Renal pelvis (tissue), 4 donors: ENCODE measurements around the gene ERCC2. TPM values are rescaled to one million over a fixed set of nuclear protein-coding genes. Genes with fewer than 3 reads are reported as not detected.

Source experiments
- DNase-seq: peaks from one replicate; pipeline ENCODE4 v3.0.0-alpha.2; 2013
- polyA plus RNA-seq, 3 donors: library from polyadenylated mRNA; unstranded; fragments of 120-200 nt; gene quantifications; one replicate each; pipeline ENCODE4 v1.2.1, GENCODE V29; 2013; ENCODE audit not compliant: insufficient read length in 3 of 3

Gene ERCC2
- polyA plus RNA-seq, 3 donors, result 35.3 to 42.2 (median 40.8) TPM

DNA sequence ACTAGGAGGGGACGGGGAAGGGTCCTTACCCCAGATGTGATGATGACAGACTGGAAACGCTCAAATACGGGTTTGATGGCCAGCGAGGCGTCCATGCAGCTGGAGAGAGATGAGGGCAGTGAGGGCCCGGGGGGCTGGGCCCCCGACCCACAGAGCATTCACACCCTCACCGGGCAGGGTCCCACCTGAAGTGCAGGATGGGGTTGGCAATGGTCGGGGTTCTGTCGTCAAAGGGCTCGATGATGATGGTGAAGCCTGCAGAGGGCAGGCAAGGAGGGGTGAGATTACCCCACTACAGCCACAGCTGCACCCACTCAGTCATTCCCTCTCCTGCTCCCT, 13.0 kb downstream of the ERCC2 start:
- no peak for DNase-seq

DNA sequence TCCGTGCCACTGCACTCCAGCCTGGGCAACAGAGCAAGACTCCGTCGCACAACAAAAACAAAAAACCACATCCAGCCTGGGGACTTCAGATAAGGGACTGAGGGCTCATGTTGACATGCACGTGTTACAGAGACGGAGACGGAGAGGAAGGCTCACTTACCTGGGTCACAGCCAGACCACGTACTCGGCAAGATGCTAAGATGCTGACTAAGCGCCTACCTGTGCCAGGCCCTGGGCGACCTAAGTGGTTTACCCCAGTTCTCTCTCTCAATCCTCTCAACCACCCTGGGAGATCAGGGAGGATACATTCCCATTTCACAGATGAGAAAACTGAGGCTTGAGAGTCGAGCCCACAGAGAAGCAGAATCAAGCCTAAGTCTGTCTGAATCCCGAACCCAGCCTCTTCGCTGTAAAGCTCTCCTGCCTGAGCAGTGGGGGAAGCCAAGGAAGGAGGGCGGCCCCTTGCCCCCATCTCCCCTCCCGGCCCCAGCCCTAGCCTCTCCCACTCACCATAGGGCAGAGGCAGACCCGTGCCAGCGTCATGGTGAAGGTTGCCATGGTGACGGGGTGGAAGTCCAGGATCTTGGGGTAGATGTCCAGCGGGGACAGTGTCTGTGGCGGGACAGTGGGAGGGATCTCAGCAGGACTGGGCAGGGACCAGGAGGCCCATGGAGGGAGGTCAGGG, 13.5 kb downstream of the ERCC2 start:
- DNase-seq, result no peak

DNA sequence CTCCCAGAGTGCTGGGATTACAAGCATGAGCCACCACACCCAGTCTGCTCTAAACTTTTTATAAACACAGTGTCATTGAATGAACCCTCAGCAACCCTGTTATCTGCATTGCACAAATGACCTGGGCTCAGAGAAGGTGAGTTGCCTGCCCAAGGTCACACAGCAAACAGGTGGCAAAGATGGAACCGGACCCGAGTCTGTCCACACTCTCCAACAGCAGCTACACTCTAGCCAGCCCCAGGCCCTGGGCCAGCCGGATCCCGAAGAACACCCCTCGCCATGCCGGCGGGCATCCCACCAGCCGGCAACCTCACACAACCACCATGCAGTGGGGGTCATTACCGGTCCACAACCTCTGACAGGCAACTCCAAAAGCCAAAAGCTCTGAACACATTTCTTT, 14.5 kb downstream of the ERCC2 start:
- no peak for DNase-seq

DNA sequence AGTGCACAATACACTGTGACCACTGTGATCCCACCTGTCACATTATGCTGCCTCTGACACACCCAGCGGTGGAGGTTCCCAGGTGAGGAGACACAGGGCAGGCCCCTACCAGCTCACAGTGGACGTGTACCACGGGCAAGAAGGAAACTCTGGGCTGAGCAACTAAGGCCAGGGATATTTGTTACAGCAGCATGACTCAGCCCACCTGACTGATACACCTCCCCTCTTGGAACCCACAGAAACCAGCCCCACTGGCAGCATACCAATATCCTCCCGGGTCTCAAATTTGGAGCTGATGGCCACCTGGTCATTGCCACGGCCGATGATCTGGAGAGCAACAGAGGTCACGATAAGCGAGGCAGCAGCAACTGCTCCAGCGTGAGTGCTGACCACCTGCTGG, 15.0 kb downstream of the ERCC2 start:
- no peak for DNase-seq

DNA sequence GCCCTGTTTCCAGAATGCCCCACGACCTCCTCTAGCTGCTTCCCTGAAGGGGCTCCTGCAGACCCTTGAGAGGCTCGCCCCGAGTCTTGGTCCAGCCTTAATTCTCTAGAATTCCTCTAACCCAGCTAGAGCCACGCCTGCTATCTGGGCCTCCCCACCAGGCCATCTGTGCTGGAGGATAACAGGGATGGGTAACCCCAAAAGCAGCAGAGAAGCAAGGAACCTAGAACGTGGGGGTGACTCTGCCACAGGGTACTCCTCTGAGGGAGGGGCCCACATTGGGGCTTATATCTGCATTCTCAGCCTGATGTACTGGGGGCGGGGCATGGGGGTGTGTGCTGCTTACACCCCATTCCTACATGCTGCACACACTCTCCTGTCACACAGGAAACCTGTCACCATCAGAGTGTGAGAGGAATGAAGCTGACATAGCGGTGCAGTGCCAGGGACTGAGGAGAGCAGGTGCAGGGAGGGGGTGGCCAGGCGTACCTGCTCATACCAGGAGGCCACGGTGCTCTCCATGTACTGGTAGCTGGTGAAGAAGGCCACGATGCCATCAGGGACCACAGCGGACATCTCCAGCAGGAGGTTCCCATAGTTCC, 16.0 kb downstream of the ERCC2 start:
- no peak for DNase-seq

DNA sequence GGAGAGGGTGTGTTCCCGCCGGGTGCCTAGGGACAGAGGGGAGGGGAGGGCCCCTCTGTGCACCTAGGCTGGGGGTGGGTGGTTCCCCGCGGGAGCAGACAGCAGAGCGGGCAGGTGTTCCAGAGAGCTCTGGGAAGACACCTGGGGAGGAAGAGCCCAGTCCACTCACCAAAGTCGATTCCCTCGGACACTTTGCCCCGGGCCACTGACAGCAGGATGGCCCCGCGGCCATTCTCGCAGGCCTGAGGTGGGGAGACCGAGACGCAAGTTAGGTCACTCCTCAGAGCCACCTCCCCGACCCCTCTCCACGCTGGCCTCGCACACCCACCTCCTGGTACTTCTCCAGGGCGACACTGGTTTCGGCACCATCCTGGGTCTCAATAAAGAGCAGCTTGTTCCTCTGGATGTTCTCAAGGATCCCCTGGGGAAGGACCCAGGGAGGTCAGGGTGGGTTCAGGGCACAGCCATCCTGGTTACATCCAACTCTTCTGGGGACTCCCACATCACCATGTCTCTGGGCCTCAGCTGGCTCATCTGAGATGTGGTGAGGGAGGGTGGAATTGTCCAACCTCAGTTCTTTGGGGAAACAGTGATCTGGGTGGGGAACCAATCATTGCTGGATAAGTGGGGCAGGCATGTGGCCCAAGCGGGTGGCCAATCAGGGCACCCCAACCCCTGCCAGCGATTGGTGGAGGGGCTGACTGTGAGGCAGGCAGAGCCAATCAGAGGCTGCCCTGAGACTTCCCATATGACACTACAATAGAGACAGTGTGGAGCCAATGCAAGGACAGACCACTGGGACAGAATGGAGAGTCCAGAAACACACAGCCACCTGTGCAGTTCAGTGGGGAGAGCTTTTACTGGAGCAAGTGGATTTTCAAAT, 17.2 kb downstream of the ERCC2 start:
- DNase-seq, result no peak

DNA sequence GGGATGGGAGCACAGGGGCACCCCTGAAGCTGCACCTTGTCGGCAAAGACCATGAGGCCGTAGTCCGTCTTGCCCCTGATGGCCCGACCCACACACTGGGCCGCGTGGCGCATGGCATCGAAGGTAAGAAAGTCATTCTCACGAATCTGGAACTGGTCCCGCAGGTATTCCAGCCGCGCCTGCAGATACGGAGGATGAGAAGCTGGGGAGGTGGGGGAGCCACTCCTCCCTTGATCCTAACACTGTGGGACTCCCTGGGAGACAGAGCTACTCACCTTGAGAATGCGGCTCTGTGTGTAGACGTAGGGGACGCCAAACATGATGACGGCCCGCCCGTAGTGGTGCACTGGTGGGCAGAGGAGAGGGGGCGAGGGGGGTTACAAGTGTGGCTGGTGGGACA, 17.9 kb downstream of the ERCC2 start:
- DNase-seq, result no peak

DNA sequence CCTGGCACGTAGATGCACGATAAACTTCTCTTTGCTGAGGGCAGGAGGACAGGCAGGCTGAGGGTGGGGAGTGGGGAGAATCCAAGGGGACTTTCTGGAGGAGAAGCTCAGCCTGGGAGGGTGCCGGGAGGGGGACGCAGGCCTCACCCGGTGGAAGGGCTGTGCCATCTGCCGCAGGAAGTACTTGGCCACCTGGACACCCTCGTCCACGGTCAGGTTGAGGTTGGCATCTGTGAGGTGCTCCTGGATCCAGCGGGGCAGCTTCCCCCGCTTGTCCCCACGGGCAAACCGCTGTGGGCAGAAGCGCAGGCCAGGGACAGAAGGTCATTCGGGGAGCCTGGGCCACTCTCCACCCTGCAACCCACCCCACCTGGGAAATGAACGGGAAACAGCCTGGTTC, 18.3 kb downstream of the ERCC2 start:
- DNase-seq, result no peak

DNA sequence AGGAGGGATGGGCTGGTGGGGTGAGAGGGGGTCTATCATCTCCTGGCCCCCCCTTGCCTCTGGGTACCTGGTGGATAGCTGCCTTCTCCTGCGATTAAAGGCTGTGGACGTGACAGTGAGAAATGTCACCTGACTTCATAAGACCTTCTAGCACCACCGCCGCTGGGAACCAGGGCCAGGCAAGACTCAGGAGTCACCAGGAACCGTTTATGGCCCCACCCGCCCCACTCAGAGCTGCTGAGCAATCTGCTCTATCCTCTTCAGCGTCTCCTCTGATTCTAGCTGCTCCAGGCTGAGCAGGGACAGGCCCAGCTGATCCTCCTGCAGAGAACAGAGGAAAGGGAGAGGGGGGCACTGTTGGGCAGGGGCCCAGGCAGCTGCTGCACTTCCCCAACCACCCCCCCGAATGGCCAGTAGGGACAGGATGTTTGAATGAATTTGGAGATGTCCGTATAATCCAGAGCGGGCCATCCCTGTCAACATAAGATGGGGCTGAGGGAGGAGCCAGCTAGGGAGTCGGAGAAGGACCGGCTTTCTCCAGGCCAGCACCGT, 18.9 kb downstream of the ERCC2 start:
- no peak for DNase-seq

DNA sequence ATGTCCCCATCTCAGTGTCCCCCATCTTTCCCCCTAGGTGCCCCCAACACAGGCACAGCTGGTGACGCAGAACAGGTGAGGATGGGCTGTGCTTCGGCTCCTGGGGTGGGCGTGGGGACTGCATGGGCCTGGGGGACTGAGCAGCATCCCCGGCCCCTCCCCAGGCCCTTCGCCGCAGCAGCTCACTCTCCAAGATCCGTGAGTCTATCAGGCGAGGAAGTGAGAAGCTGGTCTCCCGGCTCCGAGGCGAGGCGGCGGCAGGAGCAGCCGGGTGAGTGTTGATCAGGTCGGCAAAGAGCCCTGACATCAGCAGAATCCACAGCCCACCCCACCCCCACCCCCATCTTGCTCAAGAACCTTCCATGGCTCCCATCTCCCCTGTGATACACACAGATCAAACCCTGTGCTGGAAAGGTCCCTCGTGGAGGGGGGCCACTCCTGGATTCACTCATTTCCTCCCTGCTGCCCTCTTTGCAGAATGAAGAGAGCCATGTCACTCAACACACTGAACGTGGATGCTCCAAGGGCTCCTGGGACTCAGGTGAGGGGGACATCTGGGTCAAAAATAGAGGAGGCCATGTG, 19.8 kb downstream of the ERCC2 start:
- DNase-seq, result no peak

DNA sequence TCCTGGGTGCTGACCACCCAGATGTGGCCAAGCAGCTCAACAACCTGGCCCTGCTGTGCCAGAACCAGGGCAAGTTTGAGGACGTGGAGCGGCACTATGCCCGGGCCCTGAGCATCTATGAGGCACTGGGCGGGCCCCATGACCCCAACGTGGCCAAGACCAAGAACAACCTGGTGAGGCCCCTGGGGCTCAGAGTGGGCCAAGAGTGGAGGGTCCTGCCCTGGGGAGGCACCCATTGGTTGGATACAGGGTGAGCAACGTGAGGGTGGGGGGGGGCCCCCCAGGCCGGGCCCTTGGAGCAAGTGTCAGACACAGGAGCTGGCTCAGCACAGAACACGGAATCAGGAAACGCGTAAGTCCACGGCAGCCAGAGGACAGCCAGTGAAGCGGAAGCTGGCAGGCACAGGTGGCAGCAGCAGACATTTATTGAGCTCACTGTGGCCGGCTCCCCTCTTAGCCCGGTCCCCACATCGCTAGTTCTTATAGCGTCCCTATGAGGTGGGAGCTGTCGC, 20.9 kb downstream of the ERCC2 start:
- DNase-seq, result no peak

DNA sequence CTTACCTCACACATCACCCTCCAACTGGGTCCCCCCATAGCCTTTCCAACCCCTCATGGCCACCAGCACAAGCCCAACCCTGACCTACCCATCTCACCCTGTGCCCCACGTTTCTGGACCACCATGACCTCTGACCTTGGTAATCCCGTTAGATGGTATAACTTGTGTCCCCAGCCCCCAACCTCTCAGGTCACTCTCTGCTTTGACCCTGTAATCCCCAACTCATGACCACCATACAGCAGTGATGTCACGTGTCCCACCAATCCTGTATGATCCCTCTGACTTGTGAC, 21.3 kb downstream of the ERCC2 start:
- no peak for DNase-seq

DNA sequence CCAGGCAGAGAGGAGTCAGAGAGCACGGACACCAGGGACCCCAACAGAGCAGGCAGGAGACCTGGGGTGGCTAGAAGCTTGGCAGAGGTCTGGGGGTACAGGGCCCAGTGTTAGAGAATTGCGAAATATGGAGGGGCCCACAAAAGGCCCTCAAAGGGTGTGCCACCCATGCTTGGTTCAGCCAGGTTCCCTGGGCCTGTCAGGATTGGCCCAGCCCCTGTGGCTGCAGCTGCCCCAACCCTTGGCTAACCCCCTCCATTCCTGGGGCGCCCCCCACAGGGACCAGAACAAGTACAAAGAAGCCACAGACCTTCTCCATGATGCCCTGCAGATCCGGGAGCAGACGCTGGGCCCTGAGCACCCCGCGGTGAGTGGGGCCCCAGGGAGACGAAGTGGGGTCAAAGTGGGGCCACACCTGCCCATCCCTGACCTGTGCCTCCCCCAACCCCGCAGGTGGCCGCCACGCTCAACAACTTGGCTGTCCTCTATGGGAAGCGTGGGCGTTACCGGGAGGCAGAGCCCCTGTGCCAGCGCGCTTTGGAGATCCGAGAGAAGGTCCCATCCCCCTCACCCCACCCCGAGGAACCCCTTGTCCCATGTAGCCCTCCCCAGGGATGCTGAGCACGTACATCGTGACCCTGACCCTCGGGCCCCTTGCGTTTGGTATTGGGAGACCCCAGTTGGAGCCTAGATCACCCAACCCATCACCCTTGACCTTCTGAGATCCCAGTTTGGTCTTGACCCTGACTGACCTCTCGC, 21.8 kb downstream of the ERCC2 start:
- DNase-seq, result no peak

DNA sequence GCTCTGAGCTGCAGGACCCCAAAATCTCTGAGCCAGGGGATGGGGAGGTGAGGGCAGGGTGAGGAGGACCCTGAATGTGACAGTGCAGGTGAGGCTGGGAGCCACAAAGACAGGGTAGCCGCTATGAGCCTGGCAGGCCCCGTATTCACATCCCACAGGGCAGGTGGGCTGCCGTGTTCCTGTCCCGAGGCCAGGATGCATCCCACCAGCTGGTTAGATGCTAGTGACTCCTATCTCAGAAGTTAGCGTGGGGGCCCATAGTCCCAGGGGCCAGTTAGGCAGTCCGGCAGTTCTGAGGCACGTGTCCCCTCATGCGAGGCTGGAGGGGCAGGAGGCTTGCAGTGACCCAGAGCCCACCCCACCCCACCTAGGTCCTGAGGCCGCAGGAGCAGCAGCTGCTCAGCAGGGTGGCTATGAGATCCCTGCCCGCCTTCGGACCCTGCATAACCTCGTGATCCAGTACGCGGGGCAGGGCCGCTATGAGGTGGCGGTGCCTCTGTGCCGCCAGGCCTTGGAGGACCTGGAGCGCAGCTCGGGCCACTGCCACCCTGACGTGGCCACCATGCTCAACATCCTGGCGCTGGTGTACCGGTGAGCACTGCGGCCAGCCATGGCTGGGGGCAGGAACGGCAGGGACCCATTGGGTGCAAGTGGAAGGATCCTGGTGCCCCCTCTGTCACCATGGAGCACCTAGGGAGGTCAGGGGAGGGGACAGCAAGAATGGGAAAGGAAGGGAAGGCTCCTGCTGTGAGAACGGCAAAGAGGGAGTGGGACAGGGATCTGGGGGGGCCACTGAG, 22.6 kb downstream of the ERCC2 start:
- no peak for DNase-seq

DNA sequence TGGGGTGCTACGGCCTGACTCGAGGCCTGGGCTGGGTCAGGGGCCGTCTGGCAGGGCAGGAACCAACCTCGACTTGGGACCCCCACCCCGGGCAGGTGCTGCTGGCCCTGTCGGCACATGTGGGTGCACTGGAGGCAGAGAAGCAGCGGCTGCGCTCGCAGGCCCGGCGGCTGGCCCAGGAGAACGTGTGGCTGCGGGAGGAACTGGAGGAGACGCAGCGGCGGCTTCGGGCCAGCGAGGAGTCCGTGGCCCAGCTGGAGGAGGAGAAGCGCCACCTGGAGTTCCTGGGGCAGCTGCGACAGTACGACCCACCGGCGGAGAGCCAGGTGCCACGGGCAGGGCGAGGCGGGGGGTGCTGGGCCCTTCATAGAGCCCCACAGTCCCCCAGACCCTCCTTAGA, 23.9 kb downstream of the ERCC2 start:
- DNase-seq, result no peak

DNA sequence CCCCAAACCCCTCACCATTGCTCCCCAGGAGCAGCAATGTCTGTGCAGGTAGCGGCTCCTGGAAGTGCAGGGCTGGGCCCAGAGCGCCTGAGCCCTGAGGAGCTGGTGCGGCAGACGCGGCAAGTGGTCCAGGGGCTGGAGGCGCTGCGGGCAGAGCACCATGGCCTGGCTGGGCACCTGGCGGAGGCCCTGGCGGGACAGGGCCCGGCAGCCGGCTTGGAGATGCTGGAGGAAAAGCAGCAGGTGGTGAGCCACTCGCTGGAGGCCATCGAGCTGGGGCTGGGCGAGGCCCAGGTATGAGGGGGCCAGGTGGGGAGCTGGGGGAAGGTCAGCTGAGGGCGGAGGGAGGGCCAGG, 24.9 kb downstream of the ERCC2 start:
- DNase-seq, result no peak

DNA sequence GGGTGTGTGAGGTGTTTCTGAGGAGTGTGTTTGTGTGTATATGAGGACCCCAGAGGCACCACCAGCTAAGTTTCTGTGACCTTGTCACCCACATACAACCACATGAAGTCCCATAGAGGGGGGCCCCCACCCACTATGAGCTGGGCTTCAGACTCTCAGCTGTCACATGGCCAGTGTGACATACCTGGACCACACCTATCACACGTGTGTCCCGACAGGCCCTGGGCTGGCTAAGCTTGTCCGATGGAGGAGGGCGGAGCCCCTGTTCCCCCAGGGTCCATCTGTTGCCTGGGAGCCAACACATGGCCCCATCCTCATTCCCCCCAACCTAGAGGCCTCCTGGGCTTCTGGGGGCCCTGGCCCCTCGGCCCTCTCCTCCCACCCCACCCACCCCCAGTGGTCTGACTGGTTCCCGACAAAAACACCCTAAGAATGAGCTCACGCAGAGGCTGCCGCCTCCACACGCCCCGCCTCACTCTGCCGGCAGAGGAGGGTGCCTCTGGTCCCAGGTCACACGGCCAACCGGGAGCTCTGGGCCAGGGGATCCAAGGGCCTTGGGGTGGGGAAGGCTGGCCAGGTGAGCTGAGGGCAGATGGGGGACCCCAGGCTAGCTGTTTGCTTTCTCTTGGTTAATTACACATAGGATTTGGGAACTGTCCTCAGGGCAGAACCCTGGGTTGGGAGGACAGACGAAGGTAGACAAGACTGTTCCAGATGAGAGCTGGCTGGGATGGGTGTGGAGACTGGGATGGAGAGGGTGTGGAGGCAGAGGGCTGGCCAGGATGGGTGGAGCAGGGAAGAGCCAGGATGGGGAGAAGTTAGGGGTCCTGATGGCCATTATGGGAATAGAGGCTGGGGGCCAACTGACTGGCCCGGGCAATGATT, 25.5 kb downstream of the ERCC2 start:
- no peak for DNase-seq

DNA sequence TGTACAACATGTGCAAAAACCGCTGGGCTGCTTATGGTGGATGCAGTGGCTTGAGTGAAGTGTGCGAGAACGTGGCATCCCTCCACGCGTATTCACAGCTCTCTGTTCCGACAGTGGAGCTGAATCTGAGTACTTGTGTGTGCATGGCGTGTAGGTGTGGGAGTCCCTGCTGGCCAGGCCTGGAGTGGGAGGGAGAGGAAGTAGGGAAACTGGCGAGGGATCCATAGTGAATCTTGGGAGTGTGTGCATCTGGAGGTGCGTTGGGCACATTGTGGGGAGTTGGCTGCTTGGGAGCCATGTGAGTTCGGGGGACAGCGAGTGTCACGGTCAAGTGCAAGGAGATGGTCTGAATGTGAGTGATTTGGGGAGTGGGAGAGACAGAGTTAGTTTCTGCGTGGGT, 27.5 kb downstream of the ERCC2 start:
- no peak for DNase-seq

DNA sequence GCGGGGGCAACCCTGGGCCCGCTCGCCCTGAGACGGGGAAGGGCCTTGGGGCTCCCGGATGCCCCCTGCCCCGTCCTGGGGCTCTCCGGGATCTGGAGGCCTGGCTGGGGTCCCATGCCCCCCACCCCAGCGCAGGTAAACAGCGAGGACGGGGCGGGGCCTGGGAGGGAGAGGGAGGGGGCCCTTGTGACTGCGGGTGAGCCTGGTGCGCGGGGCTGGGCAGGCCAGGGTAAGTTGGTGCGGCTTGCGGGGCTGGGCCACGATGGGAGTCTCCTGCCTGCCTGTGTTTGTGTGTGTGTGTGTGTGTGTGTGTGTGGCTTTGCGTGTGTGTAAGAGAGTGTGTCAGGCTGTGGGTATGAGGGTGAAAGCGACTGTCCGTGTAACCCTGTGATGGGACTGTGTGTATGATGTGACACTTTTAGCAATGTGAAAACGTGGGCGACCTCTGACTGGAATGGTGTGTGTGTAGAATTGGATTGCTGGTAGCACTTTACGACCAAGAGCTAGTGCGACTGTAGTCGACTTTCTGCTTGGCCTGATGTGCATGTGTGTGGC, 29.4 kb downstream of the ERCC2 start:
- DNase-seq, result no peak
